EH (cell line): Measurements from ENCODE around the gene TNPO1.

Experiments used
- DNase-seq: peaks from one replicate; pipeline ENCODE4 v3.0.0-alpha.2; 2015; ENCODE audit warnings: low read depth

The TNPO1 gene

DNA sequence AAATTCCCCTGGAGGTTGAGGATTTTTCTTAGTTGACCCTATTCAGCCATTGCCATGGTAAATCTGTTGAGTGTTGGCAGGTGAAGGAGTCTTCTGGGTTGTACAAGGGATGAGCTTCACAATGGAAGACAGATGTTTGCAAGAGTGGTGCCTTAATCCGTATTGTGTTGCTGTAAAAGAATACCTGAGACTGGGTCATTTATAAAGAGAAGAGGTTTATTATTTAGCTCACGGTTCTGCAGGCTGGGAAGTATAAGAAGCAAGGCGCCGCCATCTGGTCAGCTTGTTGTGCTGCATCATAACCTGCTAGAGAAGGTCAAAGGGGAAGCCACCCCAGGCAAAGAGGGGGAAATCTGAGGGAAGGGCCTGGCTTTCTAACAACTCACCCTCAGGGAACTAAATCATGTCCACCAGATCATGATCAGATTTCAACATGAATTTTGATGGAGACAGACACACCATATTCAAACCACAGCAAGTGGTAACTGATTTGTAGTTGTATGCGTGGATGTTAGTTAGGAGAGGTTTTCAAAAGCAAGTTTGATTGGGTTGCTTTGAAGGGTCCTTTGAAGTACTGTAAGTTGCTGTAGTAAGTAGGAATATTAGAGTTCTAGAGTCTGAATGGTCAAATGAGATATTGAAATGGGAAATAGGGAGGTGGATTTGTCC lies 2.5 kb downstream of the TNPO1 start:
- DNase-seq: peak; percentile 66

DNA sequence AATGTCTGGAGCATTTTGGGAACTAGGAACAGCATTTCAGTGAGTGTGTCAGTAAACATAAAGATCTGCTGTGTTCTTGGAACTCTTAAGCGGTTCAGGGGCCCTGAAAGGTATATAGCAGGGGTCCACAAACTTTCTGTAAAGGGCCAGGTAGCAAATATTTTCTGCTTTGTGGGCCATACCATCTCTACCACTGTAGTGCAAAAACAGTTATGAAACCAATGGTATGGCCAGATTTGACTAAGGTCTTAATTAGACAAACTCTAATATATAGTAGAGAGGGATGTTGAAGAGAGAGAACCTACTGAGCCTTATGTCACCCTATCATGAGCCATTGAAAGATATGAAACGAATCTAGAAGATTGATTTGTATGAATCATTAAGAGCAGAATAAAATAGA lies 5.3 kb downstream of the TNPO1 start:
- DNase-seq: no peak

DNA sequence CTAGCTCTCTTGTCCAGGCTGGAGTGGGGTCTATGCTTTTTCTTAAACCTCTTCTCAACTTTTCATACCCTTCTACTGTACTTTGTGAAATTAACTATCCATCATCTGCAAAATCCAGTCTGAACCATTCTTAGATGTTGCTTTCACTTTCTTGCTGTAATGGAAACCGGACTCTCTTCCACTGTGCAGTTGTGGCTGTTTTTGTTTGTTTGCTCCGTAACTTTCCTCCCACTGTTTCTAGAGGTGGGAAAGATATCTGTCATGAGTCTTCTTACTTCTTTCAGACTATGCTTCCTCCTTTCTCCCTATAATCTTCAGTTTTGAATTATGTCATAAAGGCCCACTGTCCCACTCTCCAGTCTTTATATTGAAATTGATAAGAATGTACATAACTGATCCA lies 6.5 kb downstream of the TNPO1 start:
- DNase-seq: no peak

- no peak for DNase-seq
Measured at GRCh38 chr5:72829707-72830106, 13.2 kb downstream of the TNPO1 start.

DNA sequence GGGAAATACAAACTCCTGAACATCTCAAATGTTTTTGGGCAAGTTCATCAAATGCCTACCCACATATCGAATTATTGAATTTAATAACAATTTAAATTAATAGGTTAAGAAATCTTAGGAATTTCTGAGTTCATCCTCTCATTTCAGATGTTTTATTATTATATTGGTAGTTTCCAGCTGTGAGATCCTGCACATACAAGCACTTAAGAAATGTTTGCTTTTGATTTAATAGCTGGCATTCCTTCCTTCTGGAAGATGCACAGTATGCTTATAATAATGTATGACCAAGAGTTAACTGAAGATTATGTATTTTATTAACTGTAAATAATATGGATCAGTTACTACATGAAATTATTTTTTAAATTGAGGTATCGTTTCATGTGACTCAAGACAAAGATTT lies 13.9 kb downstream of the TNPO1 start:
- no peak for DNase-seq

GRCh38 chr5:72831685-72832084 lies 15.2 kb downstream of the TNPO1 start:
- DNase-seq: no peak

DNA sequence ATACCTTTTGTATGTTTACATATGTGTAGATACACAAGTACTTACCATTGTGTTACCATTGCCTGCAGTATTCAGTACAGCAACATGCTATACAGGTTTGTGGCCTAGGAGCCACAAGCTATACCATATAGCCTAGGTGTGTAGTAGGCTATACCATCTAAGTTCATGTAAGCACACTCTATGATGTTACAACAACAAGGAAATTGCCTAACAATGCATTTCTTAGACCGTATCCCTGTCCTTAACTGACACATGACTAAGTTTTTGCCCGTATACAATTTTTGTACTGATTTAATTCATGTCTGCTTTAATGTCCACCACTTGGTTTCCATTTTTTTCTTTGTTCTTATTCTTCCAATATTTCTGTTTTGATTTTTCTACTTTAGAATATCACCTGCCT lies 18.5 kb downstream of the TNPO1 start:
- DNase-seq: no peak

GRCh38 chr5:72835633-72836032 lies 19.2 kb downstream of the TNPO1 start:
- peak; percentile 55 for DNase-seq

DNA sequence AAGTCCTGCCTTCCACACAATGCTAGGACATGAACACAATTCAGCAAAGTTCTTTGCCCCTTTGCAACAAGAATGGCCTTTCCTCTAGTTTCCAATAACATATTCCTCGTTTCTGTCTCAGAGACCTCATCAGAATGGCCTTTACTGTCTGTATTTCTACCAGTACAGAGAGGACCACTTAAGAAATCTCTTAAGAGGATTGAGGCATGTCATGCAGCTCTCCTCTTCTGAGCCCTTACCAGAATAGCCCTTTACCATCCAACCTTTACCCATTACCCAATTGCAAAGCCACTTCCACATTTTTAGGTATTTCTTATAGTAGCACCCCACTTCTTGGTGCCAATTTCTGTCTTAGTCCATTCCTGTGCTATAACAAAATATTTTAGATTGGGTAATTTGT lies 20.3 kb downstream of the TNPO1 start:
- no peak for DNase-seq

- DNase-seq: no peak
Measured at GRCh38 chr5:72837524-72838096, 21.1 kb downstream of the TNPO1 start.

- no peak for DNase-seq
Measured at GRCh38 chr5:72840041-72840440, 23.6 kb downstream of the TNPO1 start.

DNA sequence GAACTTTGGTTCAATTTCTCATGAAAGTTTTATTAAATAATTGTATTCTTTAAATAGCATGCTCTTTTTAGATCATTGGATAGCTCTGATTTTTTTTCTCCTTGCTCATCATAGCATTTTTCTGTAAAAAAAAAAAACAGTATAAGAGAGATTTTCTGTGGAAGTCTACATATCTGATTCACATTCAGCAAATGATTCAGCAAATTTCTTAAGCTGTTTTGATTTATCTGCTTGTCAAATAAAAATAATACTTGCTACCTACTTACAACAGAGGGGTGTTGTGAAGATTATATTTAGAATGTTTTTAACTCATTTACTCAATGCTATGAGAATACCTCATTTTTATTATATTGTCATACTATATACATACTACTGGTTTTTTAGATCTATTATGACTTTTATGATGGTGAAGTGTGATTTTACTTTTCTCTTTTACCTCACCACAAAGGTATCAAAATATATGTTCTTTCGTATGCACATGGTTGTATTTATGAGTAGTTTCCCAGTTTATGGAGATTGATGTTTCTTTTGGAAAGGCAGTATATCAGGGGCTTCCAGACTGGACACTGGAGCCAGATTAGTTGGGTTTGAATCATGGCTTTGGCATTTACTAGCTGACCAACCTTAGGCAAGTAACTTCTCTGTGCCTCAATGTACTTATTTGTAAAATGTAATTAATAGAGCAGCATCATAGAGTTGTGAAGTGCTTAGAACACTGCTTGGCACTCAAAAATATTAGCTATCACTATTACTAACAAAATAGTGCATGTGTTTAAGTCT lies 25.5 kb downstream of the TNPO1 start:
- peak; percentile 74 for DNase-seq

GRCh38 chr5:72842816-72843215 lies 26.4 kb downstream of the TNPO1 start:
- DNase-seq: peak; percentile 82

GRCh38 chr5:72844218-72844603 lies 27.8 kb downstream of the TNPO1 start:
- DNase-seq: no peak

DNA sequence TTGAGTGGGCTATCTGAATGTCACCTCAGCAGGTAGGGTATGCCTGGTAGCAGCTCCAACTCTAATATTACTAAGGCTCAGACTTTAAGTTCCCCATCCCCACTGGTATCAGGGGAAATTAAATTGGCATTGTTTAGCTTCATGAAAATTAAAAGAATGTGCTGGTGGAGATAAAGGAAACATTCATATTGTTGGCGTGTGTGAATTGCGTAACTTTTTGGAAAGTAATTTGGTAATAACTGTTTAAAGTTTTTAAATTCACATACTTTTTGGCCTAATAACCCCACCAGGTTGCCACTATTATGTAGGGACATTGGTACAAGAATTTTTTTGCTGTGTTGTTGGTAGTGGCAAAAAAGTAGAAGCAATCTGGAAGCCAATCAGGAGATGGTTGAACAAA lies 29.4 kb downstream of the TNPO1 start:
- DNase-seq: peak; percentile 54

DNA sequence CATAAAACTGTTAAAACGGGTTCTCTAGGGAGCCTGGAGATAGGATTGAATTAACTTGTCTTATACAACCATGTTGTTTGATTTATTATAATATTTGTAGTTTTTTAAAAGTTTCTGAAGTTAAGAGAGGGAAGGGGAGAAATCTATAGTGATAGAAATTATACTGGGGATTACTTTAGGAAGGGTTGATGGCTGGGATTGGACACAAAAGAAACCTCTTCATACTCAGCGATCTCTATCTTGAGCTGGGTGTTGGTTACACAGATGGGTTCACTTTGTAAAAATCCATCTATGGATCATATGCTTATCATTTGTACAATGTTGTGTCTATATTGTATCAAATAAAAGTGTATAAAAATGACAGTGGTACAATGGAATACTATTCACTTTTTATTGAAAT lies 30.0 kb downstream of the TNPO1 start:
- DNase-seq: no peak

DNA sequence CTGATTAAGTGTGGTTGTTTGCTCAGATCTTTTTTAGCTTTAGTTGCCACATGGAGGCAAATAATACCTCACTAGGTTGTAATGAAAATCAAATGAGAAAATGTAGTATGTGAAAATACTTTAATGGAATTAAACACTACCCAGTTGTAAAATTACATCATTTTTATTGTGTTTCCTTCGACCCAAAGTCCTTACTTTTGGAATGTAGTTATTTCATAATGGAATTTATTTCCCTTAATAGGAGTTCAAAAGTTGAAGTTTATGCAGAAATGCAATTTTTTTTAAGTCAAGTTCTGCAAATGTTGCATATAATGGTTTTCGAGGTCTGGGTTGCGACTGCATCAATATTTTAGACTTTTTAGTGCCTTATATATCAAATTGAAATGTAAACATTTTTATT lies 31.0 kb downstream of the TNPO1 start:
- peak; percentile 63 for DNase-seq

GRCh38 chr5:72847989-72848473 lies 31.6 kb downstream of the TNPO1 start:
- DNase-seq: peak; percentile 93

DNA sequence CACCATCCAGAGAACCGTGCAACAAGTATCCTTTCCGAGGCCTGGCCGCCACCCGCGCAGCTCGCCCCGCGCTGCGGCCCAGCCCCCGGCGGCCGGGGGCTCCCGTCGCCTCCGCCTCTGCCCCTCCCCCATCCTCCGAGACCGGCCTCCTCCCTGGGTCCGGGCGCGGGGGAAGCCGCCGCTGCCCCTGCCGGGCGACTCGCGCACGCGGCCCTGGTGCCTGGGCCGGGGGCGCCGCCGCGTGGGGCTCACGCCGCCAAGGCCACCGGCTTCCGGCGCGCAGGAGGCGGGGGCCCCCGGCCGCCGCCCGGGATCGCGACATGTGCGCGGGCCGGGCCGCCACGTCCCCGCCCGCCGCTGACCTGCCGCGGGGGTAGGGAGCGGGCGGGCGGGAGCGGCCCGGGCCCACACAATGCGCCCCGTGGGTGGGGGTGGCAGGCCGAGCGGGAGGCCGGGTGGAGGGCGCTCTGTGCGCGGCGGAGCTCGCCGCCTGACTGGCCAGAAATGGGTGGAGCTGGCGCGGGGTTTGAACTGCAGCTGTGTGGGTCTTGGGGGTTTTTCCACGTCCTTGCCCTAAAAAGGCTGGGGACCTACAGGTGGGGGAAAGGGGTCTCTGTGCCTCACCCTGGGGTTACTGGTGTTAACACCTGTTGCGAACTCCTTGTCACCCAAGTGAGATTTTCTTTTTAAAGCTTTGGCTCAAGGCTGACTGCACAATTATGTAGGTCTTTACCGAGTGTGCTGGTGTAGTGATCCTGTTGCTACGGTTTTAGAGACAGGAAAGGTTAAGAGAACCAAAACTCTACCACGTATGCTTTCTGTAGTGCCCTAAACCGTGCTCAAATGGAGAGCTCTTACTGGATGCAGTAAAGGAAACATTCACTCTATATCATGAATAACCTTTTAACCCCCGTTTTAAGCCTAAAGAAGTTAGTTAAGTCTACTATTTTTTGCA lies 32.3 kb downstream of the TNPO1 start:
- DNase-seq: peak; percentile 48

DNA sequence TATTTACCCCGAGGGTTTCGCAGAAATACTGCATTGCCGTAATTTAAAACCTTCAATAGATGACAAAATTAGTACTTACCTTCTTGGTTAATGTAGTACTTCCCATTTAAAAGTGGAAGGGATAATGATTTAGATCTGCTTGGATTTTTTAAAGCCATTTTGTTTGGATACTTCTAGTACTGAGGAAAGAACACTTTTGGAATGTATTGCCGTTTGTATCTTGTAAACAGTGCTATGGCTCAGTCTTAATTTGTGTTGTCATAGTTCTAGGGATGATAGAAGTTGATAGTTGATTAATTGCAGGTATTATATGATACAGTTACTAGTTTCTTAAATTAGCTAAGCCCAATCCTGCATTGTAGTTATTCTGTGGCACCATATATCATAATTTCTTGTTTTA lies 33.1 kb downstream of the TNPO1 start:
- no peak for DNase-seq

- no peak for DNase-seq
Measured at GRCh38 chr5:72850113-72850512, 33.7 kb downstream of the TNPO1 start.

DNA sequence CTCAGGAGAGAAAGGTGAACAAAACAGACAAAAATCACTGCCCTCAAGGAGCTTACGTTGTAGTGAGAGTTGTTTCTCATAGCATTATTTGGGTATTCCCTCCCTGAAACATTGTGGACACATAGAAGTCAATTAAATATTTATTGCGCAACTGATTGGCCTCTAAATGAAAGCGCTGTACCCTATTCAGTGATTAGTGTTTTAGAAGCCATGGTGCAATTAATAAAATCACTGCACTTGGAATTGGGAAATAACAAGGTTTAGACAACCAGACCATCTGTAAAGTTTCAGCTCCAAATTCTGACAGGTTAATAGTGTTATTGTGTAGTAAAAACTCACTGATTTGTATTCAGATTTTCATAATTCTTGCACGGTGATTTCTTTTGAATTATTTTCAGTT lies 35.9 kb downstream of the TNPO1 start:
- no peak for DNase-seq
